ENCODE results near the gene CD2.

The CD2 gene

DNA sequence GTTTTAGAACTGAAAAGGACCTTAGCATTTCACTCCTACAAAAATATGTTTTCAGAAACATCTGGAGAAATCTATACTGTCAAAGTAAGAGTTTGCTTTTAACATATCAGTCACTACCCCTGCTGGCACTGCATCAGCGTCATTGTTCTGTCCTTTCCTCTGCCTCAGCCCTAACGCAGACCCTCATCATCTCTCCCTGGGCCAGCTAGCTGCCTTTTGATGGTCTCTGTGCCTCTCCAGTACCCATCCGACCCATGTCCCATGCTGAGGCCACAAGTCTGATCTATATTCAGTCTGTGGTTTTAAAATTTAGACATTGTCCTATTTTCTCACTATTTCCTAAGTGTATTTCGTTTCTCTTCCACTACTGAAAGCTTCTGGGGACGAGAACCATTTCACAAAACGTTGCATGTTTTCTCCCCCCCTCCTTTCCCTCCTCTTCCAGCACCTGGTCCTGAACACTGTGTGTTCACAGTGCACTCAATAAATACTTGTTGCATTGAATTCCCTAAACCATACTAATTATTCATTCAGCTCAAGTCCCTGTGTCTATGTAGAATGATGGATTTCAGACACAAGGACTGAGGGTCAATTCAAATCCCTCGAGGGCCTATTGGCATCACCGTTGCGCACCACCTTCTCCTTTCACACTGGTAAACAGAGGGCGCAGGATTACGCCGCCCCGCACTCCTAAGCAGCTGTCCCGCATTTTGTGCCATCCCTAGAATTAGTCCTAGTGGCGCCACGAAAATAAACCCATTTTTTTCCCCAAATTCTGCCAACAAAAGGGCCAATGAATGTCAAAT is 53.4 kb downstream of the CD2 start:
- H3K4me3 ChIP-seq (ENCODE audit: low read depth, low read length): no peak overlapping the region
- TF ChIP-seq, protein P1, sequence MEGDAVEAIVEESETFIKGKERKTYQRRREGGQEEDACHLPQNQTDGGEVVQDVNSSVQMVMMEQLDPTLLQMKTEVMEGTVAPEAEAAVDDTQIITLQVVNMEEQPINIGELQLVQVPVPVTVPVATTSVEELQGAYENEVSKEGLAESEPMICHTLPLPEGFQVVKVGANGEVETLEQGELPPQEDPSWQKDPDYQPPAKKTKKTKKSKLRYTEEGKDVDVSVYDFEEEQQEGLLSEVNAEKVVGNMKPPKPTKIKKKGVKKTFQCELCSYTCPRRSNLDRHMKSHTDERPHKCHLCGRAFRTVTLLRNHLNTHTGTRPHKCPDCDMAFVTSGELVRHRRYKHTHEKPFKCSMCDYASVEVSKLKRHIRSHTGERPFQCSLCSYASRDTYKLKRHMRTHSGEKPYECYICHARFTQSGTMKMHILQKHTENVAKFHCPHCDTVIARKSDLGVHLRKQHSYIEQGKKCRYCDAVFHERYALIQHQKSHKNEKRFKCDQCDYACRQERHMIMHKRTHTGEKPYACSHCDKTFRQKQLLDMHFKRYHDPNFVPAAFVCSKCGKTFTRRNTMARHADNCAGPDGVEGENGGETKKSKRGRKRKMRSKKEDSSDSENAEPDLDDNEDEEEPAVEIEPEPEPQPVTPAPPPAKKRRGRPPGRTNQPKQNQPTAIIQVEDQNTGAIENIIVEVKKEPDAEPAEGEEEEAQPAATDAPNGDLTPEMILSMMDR (IDR thresholded peaks at IDR 0.05; ENCODE audit: low read depth, low read length): no peak

DNA sequence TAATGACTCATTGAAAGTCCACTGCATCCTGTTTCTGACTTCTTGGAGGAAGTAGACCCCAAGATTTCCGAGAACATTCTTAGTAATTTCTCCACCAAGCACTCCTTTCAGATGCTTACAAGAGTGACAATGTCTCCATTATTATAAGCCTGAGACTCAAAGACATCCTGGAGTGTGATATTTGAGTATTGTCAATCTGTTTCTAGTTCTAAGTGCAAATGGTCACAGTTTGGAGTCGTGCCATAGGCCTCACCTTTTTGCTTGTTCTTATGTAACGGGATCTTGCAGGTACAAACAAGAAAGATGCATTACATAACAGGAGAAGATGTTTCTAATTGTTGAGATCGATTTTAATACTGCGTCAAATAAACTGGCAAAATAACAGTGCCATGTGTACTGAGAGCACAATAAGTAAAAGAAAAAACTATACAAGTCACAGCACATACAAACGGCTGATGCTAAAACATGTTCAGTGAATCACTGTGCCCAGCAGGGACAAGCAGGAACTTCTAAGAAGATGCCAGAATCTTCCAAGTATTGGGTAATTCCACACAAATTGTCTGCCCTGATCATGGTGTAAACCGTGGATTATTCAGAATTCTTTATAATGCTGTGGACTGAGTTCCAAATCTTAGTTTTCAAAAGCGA is 54.1 kb downstream of the CD2 start:
- TF ChIP-seq, protein P1 (IDR thresholded peaks at IDR 0.05; ENCODE audit: low read depth, low read length): no peak
- no peak overlapping the region for H3K4me3 ChIP-seq (ENCODE audit: low read depth, low read length)

DNA sequence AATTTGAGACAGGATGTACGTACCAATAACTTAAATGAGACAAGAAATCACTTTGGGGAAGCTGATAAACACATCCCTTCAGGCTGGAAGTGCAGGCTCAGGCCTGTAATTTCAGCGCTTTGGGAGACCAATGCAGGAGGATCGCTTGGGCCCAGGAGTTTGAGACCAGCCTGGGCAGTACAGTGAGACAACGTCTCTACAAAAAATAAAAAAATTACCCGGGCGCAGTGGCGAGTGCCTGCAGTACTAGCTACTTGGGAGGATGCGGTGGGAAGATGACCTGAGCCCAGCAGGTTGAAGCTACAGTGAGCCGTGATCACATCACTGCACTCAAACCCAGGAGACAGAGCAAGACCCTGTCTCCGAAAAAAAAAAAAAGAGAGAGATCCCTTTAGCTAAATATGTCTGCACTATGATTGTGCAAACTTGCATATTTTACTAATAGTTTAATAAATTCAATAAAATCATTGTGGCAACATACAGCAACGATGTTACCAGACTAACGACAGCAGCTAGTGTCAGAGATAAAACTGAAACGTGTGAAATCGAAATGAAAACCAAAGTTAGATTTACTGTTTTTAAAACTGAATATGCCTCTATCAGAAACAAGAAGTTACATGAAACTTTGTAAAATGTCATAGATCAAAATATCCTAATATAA is 54.7 kb downstream of the CD2 start:
- TF ChIP-seq, protein P1 (IDR thresholded peaks at IDR 0.05; ENCODE audit: low read depth, low read length): no peak
- H3K4me3 ChIP-seq (ENCODE audit: low read depth, low read length): no peak overlapping the region

DNA sequence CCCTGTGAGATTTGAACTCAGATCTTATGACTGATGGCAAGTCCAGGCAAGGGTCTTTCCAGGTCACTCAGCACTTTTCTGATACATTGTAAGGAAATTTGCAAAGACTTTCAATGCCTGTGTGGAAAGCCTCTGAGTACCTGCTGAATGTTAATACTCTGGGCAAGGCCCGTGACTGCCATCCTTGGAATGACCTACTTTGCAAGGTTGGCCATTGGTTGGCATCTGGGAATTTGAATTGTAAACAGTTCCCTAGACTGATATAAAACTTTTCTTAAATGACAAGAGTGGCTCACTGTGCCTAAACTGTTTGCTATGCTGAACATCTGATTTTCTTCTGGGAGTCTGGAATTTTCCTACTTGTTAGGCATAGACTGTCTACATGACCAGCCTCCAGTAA is 57.1 kb downstream of the CD2 start:
- H3K4me3 ChIP-seq (ENCODE audit: low read depth, low read length): no peak overlapping the region
- TF ChIP-seq, protein P1 (IDR thresholded peaks at IDR 0.05; ENCODE audit: low read depth, low read length): no peak

GRCh38 chr1:116814926-116815723 is 60.9 kb downstream of the CD2 start:
- TF ChIP-seq, protein P1 (IDR thresholded peaks at IDR 0.05; ENCODE audit: low read depth, low read length): no peak
- no peak overlapping the region for H3K4me3 ChIP-seq (ENCODE audit: low read depth, low read length)

GRCh38 chr1:116817582-116818064 is 63.4 kb downstream of the CD2 start:
- TF ChIP-seq, protein P1 (IDR thresholded peaks at IDR 0.05; ENCODE audit: low read depth, low read length): no peak

More at GRCh38 chr1:116817582-116818064, 63.4 kb downstream of the CD2 start:
- no peak overlapping the region for H3K4me3 ChIP-seq (ENCODE audit: low read depth, low read length)
